Endothelial cell of umbilical vein (primary cell): Measurements from ENCODE around the gene SLC35D1. TPM values are rescaled to one million over a fixed set of nuclear protein-coding genes. Genes with fewer than 3 reads are reported as not detected.

Experiments
- BruUV-seq: library from RNA; stranded (reverse); fragments of 400-500 nt; replicated peaks from 2 replicates; lab custom pipeline; 2021; lab: Mats Ljungman, UMichigan
- CTCF ChIA-PET: fragments of 300-600, 350-600 bp; sonication (Branson Sonifier 250); formaldehyde crosslinking; loops from one replicate; lab custom pipeline; 2021; ENCODE audit warnings: antibody characterized with exemption, inconsistent platforms; lab: Charles Lee
- POLR2A ChIA-PET: fragments of 300-600, 350-600 bp; sonication (Branson Sonifier 250); formaldehyde crosslinking; loops from one replicate; lab custom pipeline; 2021; ENCODE audit warnings: antibody characterized with exemption, inconsistent platforms; lab: Charles Lee
- DNase-seq: peaks from one replicate; pipeline ENCODE4 v3.0.0-alpha.2; 2011; ENCODE audit warnings: low read depth, low spot score
- FAIRE-seq: peaks from 2 replicates; lab custom pipeline; 2011; peaks lifted over from hg19 to GRCh38; lab: Jason Lieb, UNC
- H2AFZ ChIP-seq: 2 replicates; pipeline ENCODE4 v1.6.0; 2012; ENCODE audit warnings: low read depth, low read length, control low read depth, inconsistent platforms
- H3K27ac ChIP-seq: 2 replicates; pipeline ENCODE4 v1.5.1; 2011; ENCODE audit warnings: low read depth, mild to moderate bottlenecking, control low read depth, low read length, moderate library complexity; ENCODE audit not compliant: insufficient read depth
- H3K27me3 ChIP-seq, 2 experiments: 2 replicates each; pipeline versions ENCODE4 v1.6.0 to v1.6.1; 2011; ENCODE audit warnings: low read length in 2 of 2, mixed read lengths in 1 of 2; ENCODE audit not compliant: control insufficient read depth in 2 of 2, insufficient read depth in 2 of 2
- H3K36me3 ChIP-seq, 2 experiments: 2 replicates in 1 of 2; 3 replicates in 1 of 2; pipeline ENCODE4 v1.5.1; 2011; ENCODE audit warnings: low read length in 2 of 2, mild to moderate bottlenecking in 1 of 2, moderate library complexity in 1 of 2; ENCODE audit not compliant: control insufficient read depth in 2 of 2, insufficient read depth in 2 of 2; ENCODE audit errors: extremely low read depth in 1 of 2
- H3K4me1 ChIP-seq: 3 replicates; pipeline ENCODE4 v1.5.1; 2011; ENCODE audit warnings: mild to moderate bottlenecking, low read length; ENCODE audit not compliant: control insufficient read depth, insufficient read depth; ENCODE audit errors: extremely low read depth
- H3K4me2 ChIP-seq: 2 replicates; pipeline ENCODE4 v1.6.1; 2011; ENCODE audit warnings: low read length, control low read depth, mixed read lengths; ENCODE audit not compliant: insufficient read depth
- H3K4me3 ChIP-seq, 3 experiments: fragments of 200-600 bp in 1 of 3; sonication (generic), shearing (Covaris generic) in 1 of 3; replicated peaks in 1 of 3; 2 replicates each; pipeline ENCODE4 v1.5.1; 2011 to 2016; ENCODE audit warnings: control low read depth in 3 of 3, low read length in 3 of 3, mild to moderate bottlenecking in 2 of 3, inconsistent platforms in 1 of 3, low read depth in 1 of 3, moderate library complexity in 1 of 3; ENCODE audit not compliant: insufficient read depth in 1 of 3
- H3K79me2 ChIP-seq: 2 replicates; pipeline ENCODE4 v1.6.0; 2012; ENCODE audit warnings: low read length, inconsistent platforms; ENCODE audit not compliant: control insufficient read depth, insufficient read depth
- H3K9ac ChIP-seq: replicated peaks from 2 replicates; pipeline ENCODE3; 2011; ENCODE audit warnings: low read length, control low read depth; ENCODE audit not compliant: insufficient read depth; ENCODE audit errors: extremely low read depth
- H3K9me1 ChIP-seq: replicated peaks from 3 replicates; pipeline ENCODE4 v1.6.0; 2011; ENCODE audit warnings: mild to moderate bottlenecking, low read length; ENCODE audit not compliant: control insufficient read depth, insufficient read depth; ENCODE audit errors: extremely low read depth
- H3K9me3 ChIP-seq: replicated peaks from 2 replicates; pipeline ENCODE4 v1.5.1; 2012; ENCODE audit warnings: low read length, inconsistent platforms; ENCODE audit not compliant: control insufficient read depth, insufficient read depth
- H4K20me1 ChIP-seq: replicated peaks from 2 replicates; pipeline ENCODE3; 2011; ENCODE audit warnings: mild to moderate bottlenecking, low read length; ENCODE audit not compliant: control insufficient read depth, insufficient read depth; ENCODE audit errors: extremely low read depth
- FOS ChIP-seq: IDR thresholded peaks from 2 replicates; pipeline ENCODE4 v1.6.1; 2011; ENCODE audit warnings: mild to moderate bottlenecking, low read length, moderate library complexity, borderline replicate concordance; ENCODE audit not compliant: insufficient read depth
- MYC ChIP-seq: IDR thresholded peaks from one replicate; pipeline ENCODE4 v1.6.1; 2011; ENCODE audit warnings: mild to moderate bottlenecking, low read depth, low read length
- dilution Hi-C: fragments of 300-500 bp; cut with MboI; formaldehyde crosslinking; loops from one replicate; pipeline ENCODE4 v1.15.0; 2019; ENCODE audit warnings: low sequenced_read_pairs; ENCODE audit not compliant: extremely low pct_ligation_motif_present
- intact Hi-C: fragments of 100-400 bp; cut with micrococcal nuclease; formaldehyde crosslinking; loops from one replicate; pipeline ENCODE4 v1.10.0; 2022
- polyA plus RNA-seq, 4 experiments: library from polyadenylated mRNA; depleted of rRNA in 3 of 4; stranded (reverse) in 3 of 4; unstranded in 1 of 4; fragments of >200 nt; gene quantifications; 2 replicates each; pipeline versions ENCODE4 v1.2.1 to v1.2.3, GENCODE V29; 2011 to 2012; ENCODE audit warnings: missing spikeins in 1 of 4
- small RNA-seq: library from RNA; depleted of rRNA; stranded (forward); fragments of <200 nt; gene quantifications from one replicate; pipeline ENCODE3, GENCODE V24; 2012; ENCODE audit warnings: low replicate concordance, low read depth; ENCODE audit not compliant: insufficient read depth, insufficient read length
- total RNA-seq: library from RNA; stranded (reverse); gene quantifications from 2 replicates; pipeline ENCODE4 v1.2.3, GENCODE V29; 2021

SLC35D1 gene
- total and polyA plus RNA-seq, 2 donors (not counting 3 experiments of a cell fraction or from before 2014, with no cell fraction given) = 3.5 to 6.6 TPM

DNA sequence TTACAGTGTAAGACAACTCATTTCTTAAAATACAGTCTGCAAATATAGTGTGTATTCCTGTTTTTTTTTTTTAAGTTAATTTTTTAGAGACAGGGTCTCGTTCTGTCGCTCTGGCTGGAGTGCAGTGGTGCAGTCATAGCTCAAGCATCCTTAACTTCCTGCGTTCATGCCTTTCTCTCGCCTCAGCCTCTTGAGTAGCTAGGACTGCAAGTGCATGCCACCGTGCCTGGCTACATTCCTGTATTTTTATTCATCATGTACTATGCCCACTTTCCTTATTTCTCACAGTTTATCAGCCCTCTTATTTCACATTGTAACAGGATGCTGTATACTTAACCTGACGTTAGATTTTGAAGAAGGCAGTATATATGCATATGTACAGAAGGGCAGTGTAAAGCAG is 102.4 kb downstream of the SLC35D1 start:
- Histone ChIP-seq H2AFZ (no peak overlapping the region), H4K20me1 (peaks cover 8% of the 10 kb centered on the region), H3K9me3 (no peaks in the 10 kb centered on the region), H3K4me3 (no peak overlapping the region), H3K27ac (no peak overlapping the region), H3K4me1 (peaks cover 22% of the 10 kb centered on the region), H3K36me3 (peaks cover 6 to 16% of the 10 kb centered on the region in 2 experiments), H3K9me1 (no peaks in the 10 kb centered on the region), H3K9ac (no peak overlapping the region), H3K79me2 (peaks cover 60% of the 10 kb centered on the region), H3K4me2 (no peak overlapping the region), H3K27me3 (no peaks in the 10 kb centered on the region)
- TF ChIP-seq FOS (peak; percentile 31), MYC (no peak)
- FAIRE-seq (no peak), DNase-seq (no peak)
- intact Hi-C loops (loop anchor here (1.0 kb wide), 1 partner anchor 13 kb away; no protein-coding TSS in a partner anchor), dilution Hi-C loops (no loop called here)
- POLR2A ChIA-PET = no interaction called here
- BruUV-seq = no TSS peak
- CTCF ChIA-PET = interaction anchor here (1.2 kb wide), 1 partner anchor 26 kb away, joined by 3 read pairs; no protein-coding TSS in a partner anchor

Small RNA genes within 50 kb of the gene (small RNA-seq; reads per million reads assigned to genes)
- not detected for gene RF00322

Other genes starting within 250 kb of the SLC35D1 start
- gene DNAI4, start 129.3 kb downstream of the SLC35D1 start, total RNA-seq = 3.3 and 4.8 TPM in 2 replicates
- gene DNAI4, start 129.3 kb downstream of the SLC35D1 start, polyA plus RNA-seq = 0.46 and 0.51 TPM in 2 replicates
- 36.8 and 38.5 TPM in 2 replicates for gene MIER1, start 129.2 kb downstream of the SLC35D1 start, total RNA-seq
- 5.5 and 7.3 TPM in 2 replicates for gene MIER1, start 129.2 kb downstream of the SLC35D1 start, polyA plus RNA-seq
- gene C1orf141, start 80.8 kb upstream of the SLC35D1 start, total RNA-seq = not detected in 2 replicates
- not detected in 2 replicates for gene C1orf141, start 80.8 kb upstream of the SLC35D1 start, polyA plus RNA-seq
- not detected in 2 replicates for gene IL23R, start 112.3 kb upstream of the SLC35D1 start, total RNA-seq
- not detected in 2 replicates for gene IL23R, start 112.3 kb upstream of the SLC35D1 start, polyA plus RNA-seq